SK-N-SH (cell line): Measurements from ENCODE around the gene FAIM2. TPM values are rescaled to one million over a fixed set of nuclear protein-coding genes. Genes with fewer than 3 reads are reported as not detected.

Source experiments
- CTCF ChIA-PET: fragments of 300-600, 350-600 bp; formaldehyde crosslinking; extraction: SDS; loops from one replicate; lab custom pipeline; 2021; lab: Yijun Ruan, JAX
- POLR2A ChIA-PET: fragments of 350-600 bp; sonication (Branson Sonifier 250); formaldehyde crosslinking; extraction: SDS; loops from one replicate; lab custom pipeline; 2020; ENCODE audit warnings: antibody characterized with exemption, inconsistent platforms; lab: Yijun Ruan, JAX
- DNase-seq: peaks from one replicate; pipeline ENCODE4 v3.0.0; 2012
- H2AFZ ChIP-seq: fragments of 200-600 bp; sonication (generic); 2 replicates; pipeline ENCODE4 v1.8.1; 2016; ENCODE audit warnings: antibody characterized with exemption, mild to moderate bottlenecking, low read depth
- H3F3A ChIP-seq: fragments of 200-600 bp; sonication (generic); replicated peaks from 2 replicates; pipeline ENCODE3; 2016; ENCODE audit warnings: antibody characterized with exemption, mild to moderate bottlenecking; ENCODE audit not compliant: insufficient read depth
- H3K27ac ChIP-seq, 2 experiments: fragments of 200-500 bp in 1 of 2; fragments of 200-600 bp in 1 of 2; sonication (Bioruptor generic) in 1 of 2; sonication (generic), shearing (Covaris generic) in 1 of 2; 2 replicates each; pipeline versions ENCODE4 v1.5.1 to v1.6.1; 2014 to 2016; ENCODE audit warnings: low read depth in 2 of 2, inconsistent platforms in 1 of 2, low read length in 1 of 2, mild to moderate bottlenecking in 1 of 2, mixed read lengths in 1 of 2
- H3K27me3 ChIP-seq: fragments of 200-600 bp; sonication (generic), shearing (Covaris generic); 2 replicates; pipeline ENCODE4 v1.6.1; 2016; ENCODE audit warnings: mixed run types; ENCODE audit not compliant: insufficient read depth
- H3K36me3 ChIP-seq, 2 experiments: fragments of 200-500 bp in 1 of 2; fragments of 200-600 bp in 1 of 2; sonication (Bioruptor generic) in 1 of 2; sonication (generic) in 1 of 2; replicated peaks in 1 of 2; 2 replicates each; pipeline versions ENCODE3 to v1.5.1; 2014 to 2016; ENCODE audit warnings: low read length in 1 of 2, mild to moderate bottlenecking in 1 of 2; ENCODE audit not compliant: insufficient read depth in 2 of 2, control insufficient read depth in 1 of 2
- H3K4me1 ChIP-seq, 2 experiments: fragments of 200-500 bp in 1 of 2; fragments of 200-600 bp in 1 of 2; sonication (Bioruptor generic) in 1 of 2; sonication (generic), shearing (Covaris generic) in 1 of 2; 2 replicates each; pipeline versions ENCODE4 v1.5.1 to v1.6.1; 2014 to 2016; ENCODE audit warnings: low read depth in 1 of 2, low read length in 1 of 2, mixed run types in 1 of 2; ENCODE audit not compliant: insufficient read depth in 2 of 2, control insufficient read depth in 1 of 2
- H3K4me2 ChIP-seq: fragments of 200-600 bp; sonication (generic), shearing (Covaris generic); 2 replicates; pipeline ENCODE4 v1.6.1; 2017; ENCODE audit warnings: mixed run types
- H3K4me3 ChIP-seq, 2 experiments: fragments of 200-500 bp in 1 of 2; fragments of 200-600 bp in 1 of 2; sonication (Bioruptor generic) in 1 of 2; sonication (generic), shearing (Covaris generic) in 1 of 2; 2 replicates each; pipeline versions ENCODE4 v1.5.1 to v1.8.1; 2014 to 2016; ENCODE audit warnings: low read depth in 2 of 2, inconsistent platforms in 1 of 2, low read length in 1 of 2, mild to moderate bottlenecking in 1 of 2, mixed read lengths in 1 of 2, moderate library complexity in 1 of 2
- H3K79me2 ChIP-seq: fragments of 200-600 bp; sonication (generic); 2 replicates; pipeline ENCODE4 v1.8.1; 2017; ENCODE audit warnings: mild to moderate bottlenecking; ENCODE audit not compliant: insufficient read depth
- H3K9ac ChIP-seq: fragments of 200-600 bp; sonication (generic); 2 replicates; pipeline ENCODE4 v1.6.1; 2017; ENCODE audit warnings: mixed run types
- H3K9me2 ChIP-seq: fragments of 200-600 bp; sonication (generic); 2 replicates; pipeline ENCODE4 v1.6.1; 2017; ENCODE audit warnings: mixed run types
- H3K9me3 ChIP-seq: fragments of 200-600 bp; sonication (generic); 2 replicates; pipeline ENCODE4 v1.6.1; 2017; ENCODE audit warnings: mixed run types, mild to moderate bottlenecking, moderate library complexity
- H4K20me1 ChIP-seq: fragments of 200-600 bp; sonication (generic); 2 replicates; pipeline ENCODE4 v1.6.1; 2017; ENCODE audit warnings: mild to moderate bottlenecking, mixed run types; ENCODE audit not compliant: insufficient read depth
- EP300 ChIP-seq, 2 experiments: IDR thresholded peaks; 2 replicates each; pipeline versions ENCODE4 v1.4.0 to v1.6.1; 2012; ENCODE audit warnings: borderline replicate concordance in 1 of 2, low read depth in 1 of 2, low read length in 1 of 2
- EZH2phosphoT487 ChIP-seq: fragments of 200-600 bp; sonication (generic); IDR thresholded peaks from 2 replicates; pipeline ENCODE4 v1.6.1; 2017; ENCODE audit warnings: low read depth, mixed run types, mild to moderate bottlenecking, antibody characterized with exemption, moderate library complexity, borderline replicate concordance
- FOSL2 ChIP-seq: IDR thresholded peaks from 2 replicates; pipeline ENCODE4 v1.4.0; 2012; ENCODE audit warnings: low read depth, mild to moderate bottlenecking, moderate library complexity, borderline replicate concordance
- FOXJ3 ChIP-seq: sonication (generic); formaldehyde crosslinking; IDR thresholded peaks from 2 replicates; pipeline ENCODE4 v1.5.1; 2020; ENCODE audit warnings: mild to moderate bottlenecking, missing genetic modification reagents
- FOXM1 ChIP-seq: IDR thresholded peaks from 2 replicates; pipeline ENCODE4 v1.4.0; 2012; ENCODE audit warnings: low read depth, mild to moderate bottlenecking
- GABPA ChIP-seq: IDR thresholded peaks from 2 replicates; pipeline ENCODE4 v1.4.0; 2012; ENCODE audit warnings: low read depth, mild to moderate bottlenecking
- GATA2 ChIP-seq: sonication (generic); formaldehyde crosslinking; IDR thresholded peaks from 2 replicates; pipeline ENCODE4 v1.5.0; 2020; ENCODE audit warnings: mild to moderate bottlenecking, missing genetic modification reagents
- MXI1 ChIP-seq: IDR thresholded peaks from 2 replicates; pipeline ENCODE4 v1.6.1; 2012; ENCODE audit warnings: mild to moderate bottlenecking, low read depth, low read length, improper control_type of control experiment
- NFIC ChIP-seq: IDR thresholded peaks from 2 replicates; pipeline ENCODE4 v1.4.0; 2012; ENCODE audit warnings: borderline replicate concordance
- NRF1 ChIP-seq: IDR thresholded peaks from 2 replicates; pipeline ENCODE4 v1.6.1; 2012; ENCODE audit warnings: low read depth, mild to moderate bottlenecking, low read length
- POLR2AphosphoS5 ChIP-seq: IDR thresholded peaks from 2 replicates; pipeline ENCODE4 v1.6.1; 2012; ENCODE audit warnings: low read depth, low read length
- RXRA ChIP-seq: IDR thresholded peaks from 2 replicates; pipeline ENCODE4 v1.4.0; 2012; ENCODE audit warnings: low read depth, mild to moderate bottlenecking, borderline replicate concordance
- SIN3A ChIP-seq: IDR thresholded peaks from 2 replicates; pipeline ENCODE4 v1.6.1; 2012; ENCODE audit warnings: low read depth, mild to moderate bottlenecking, low read length, moderate library complexity, borderline replicate concordance
- SMC3 ChIP-seq: IDR thresholded peaks from 2 replicates; pipeline ENCODE4 v1.6.1; 2012; ENCODE audit warnings: low read depth, low read length, improper control_type of control experiment
- TCF12 ChIP-seq: IDR thresholded peaks from 2 replicates; pipeline ENCODE4 v1.4.0; 2012
- TEAD4 ChIP-seq: IDR thresholded peaks from 2 replicates; pipeline ENCODE4 v1.4.0; 2012; ENCODE audit warnings: mild to moderate bottlenecking, borderline replicate concordance; ENCODE audit not compliant: insufficient read depth
- WGBS: methylation state at CpG from one replicate; pipeline ENCODE4 v1.1.6; 2017; ENCODE audit warnings: low lambda C conversion rate; 5-methylcytosine and 5-hydroxymethylcytosine counted together
- polyA plus RNA-seq, 3 experiments: library from polyadenylated mRNA; depleted of rRNA; stranded (reverse); fragments of >200 nt; gene quantifications; 2 replicates each; pipeline ENCODE4 v1.2.3, GENCODE V29; 2012
- TF ChIP-seq, protein P1 (sequence below): IDR thresholded peaks from 2 replicates; pipeline ENCODE4; 2012
- TF ChIP-seq, protein P2 (sequence below): IDR thresholded peaks from 2 replicates; pipeline ENCODE4 v1.4.0; 2012; ENCODE audit warnings: low read depth, borderline replicate concordance
- TF ChIP-seq, protein P3 (sequence below): fragments of 200-600 bp; sonication (generic); IDR thresholded peaks from 2 replicates; pipeline ENCODE4 v1.6.1; 2017; ENCODE audit warnings: antibody characterized with exemption, mild to moderate bottlenecking, moderate library complexity

Gene FAIM2
- polyA plus RNA-seq, 1 of the 3 experiments (the other 2 are of a cell fraction), result 11.3 TPM

DNA sequence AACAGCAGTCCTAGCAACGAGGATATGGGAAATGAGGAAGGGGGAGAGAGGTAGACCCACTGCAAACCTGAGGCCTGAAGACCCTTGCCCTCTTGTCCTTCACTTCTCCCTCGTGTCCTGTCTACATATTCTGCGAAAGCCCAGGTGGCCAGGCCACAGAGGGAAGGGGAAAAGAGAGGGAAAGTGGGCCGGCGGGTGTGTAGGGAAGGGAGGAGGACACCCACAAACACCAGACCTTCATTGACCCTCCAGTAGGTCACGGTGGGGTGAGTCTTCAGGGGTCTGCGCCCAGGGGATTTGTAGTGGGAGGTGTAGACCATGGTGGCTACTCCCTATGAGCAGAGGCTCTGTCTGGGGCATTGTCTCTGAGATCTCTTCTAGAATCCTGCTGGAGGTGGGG, 3.8 kb downstream of the FAIM2 start:
- WGBS, result 83% methylated on average over 7 of the region's 7 CpGs
- CTCF ChIA-PET, result interaction anchor here (0.7 kb wide), 1 partner anchor 33 kb away, joined by 4 read pairs; no protein-coding TSS in a partner anchor

DNA sequence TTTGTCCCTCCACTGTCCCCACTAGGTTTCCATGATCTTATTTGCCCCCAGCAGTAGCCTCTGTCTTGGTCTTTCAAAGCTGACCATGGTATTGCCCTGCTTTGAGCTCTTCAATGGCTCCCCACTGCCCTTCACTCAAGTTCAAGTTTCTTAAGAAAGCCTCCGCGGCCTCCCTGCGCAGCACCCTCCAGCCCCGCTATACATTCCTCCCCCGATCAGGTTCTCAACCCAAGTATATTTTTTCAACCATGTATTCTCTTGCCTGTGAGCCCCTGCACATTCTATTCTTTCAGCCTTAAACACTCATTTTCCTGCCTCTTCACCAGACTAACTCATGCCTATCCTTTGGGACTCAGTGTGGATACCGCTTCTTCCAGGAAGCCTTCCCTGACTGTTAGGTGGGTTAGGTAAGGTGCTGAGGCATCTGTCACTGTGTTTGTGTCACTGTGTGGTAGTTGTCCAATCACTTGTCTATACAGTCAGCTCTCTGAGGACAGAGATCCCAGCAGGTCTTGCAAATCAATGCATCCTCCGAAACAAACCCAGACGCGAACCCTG, 4.3 kb downstream of the FAIM2 start:
- H3K4me3 ChIP-seq, result no peak overlapping the region
- H3K79me2 ChIP-seq, result no peaks in the 10 kb centered on the region
- no peak overlapping the region for H3K9ac ChIP-seq
- H2AFZ ChIP-seq, result no peak overlapping the region
- no peaks in the 10 kb centered on the region for H4K20me1 ChIP-seq
- H3K9me3 ChIP-seq, result no peaks in the 10 kb centered on the region
- POLR2A ChIA-PET, result no interaction called here
- no peaks in the 10 kb centered on the region for H3K36me3 ChIP-seq
- H3K27ac ChIP-seq, result no peak overlapping the region
- DNase-seq, result no peak
- H3K9me2 ChIP-seq, result no peaks in the 10 kb centered on the region
- peaks cover 0 to 20% of the 10 kb centered on the region in 2 experiments; a peak in 1 of 4 replicates for H3K4me1 ChIP-seq
- WGBS, result 98% methylated on average over 6 of the region's 9 CpGs
- no peak overlapping the region for H3K4me2 ChIP-seq
- CTCF ChIA-PET, result interaction anchor here (0.7 kb wide), 1 partner anchor 32 kb away, joined by 4 read pairs; no protein-coding TSS in a partner anchor
- no peaks in the 10 kb centered on the region for H3K27me3 ChIP-seq
- H3F3A ChIP-seq, result no peaks in the 10 kb centered on the region
- TF ChIP-seq FOXJ3 (no peak), NRF1 (no peak), EZH2phosphoT487 (no peak), MXI1 (no peak), NFIC (no peak), EP300 (IDR thresholded peaks at IDR 0.05; ENCODE audit: borderline replicate concordance in 1 of 2, low read depth in 1 of 2, low read length in 1 of 2) (no peak), FOSL2 (no peak), RXRA (no peak), SIN3A (no peak), TEAD4 (no peak), GATA2 (CRISPR knock-in tag) (no peak), SMC3 (no peak)
- TF ChIP-seq, protein P1, sequence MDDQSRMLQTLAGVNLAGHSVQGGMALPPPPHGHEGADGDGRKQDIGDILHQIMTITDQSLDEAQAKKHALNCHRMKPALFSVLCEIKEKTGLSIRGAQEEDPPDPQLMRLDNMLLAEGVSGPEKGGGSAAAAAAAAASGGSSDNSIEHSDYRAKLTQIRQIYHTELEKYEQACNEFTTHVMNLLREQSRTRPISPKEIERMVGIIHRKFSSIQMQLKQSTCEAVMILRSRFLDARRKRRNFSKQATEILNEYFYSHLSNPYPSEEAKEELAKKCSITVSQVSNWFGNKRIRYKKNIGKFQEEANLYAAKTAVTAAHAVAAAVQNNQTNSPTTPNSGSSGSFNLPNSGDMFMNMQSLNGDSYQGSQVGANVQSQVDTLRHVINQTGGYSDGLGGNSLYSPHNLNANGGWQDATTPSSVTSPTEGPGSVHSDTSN, result no peak
- TF ChIP-seq, protein P2, sequence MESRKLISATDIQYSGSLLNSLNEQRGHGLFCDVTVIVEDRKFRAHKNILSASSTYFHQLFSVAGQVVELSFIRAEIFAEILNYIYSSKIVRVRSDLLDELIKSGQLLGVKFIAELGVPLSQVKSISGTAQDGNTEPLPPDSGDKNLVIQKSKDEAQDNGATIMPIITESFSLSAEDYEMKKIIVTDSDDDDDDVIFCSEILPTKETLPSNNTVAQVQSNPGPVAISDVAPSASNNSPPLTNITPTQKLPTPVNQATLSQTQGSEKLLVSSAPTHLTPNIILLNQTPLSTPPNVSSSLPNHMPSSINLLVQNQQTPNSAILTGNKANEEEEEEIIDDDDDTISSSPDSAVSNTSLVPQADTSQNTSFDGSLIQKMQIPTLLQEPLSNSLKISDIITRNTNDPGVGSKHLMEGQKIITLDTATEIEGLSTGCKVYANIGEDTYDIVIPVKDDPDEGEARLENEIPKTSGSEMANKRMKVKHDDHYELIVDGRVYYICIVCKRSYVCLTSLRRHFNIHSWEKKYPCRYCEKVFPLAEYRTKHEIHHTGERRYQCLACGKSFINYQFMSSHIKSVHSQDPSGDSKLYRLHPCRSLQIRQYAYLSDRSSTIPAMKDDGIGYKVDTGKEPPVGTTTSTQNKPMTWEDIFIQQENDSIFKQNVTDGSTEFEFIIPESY, result no peak

More for the DNA sequence above, 3.8 kb downstream of the FAIM2 start:
- Histone ChIP-seq H3K27ac (no peak overlapping the region), H3K9me2 (no peaks in the 10 kb centered on the region), H3K9me3 (no peaks in the 10 kb centered on the region), H3K9ac (no peak overlapping the region), H3K4me2 (no peak overlapping the region), H3K36me3 (no peaks in the 10 kb centered on the region), H2AFZ (no peak overlapping the region), H4K20me1 (no peaks in the 10 kb centered on the region), H3K4me3 (no peak overlapping the region), H3K79me2 (no peaks in the 10 kb centered on the region), H3F3A (no peaks in the 10 kb centered on the region), H3K4me1 (peaks cover 0 to 22% of the 10 kb centered on the region in 2 experiments; a peak in 1 of 4 replicates), H3K27me3 (no peaks in the 10 kb centered on the region)
- TF ChIP-seq EZH2phosphoT487 (no peak), EP300 (IDR thresholded peaks at IDR 0.05; ENCODE audit: borderline replicate concordance in 1 of 2, low read depth in 1 of 2, low read length in 1 of 2) (no peak), FOXM1 (no peak), TCF12 (no peak), GABPA (no peak), NRF1 (no peak), NFIC (no peak), POLR2AphosphoS5 (no peak), TEAD4 (no peak)
- TF ChIP-seq, protein P3, sequence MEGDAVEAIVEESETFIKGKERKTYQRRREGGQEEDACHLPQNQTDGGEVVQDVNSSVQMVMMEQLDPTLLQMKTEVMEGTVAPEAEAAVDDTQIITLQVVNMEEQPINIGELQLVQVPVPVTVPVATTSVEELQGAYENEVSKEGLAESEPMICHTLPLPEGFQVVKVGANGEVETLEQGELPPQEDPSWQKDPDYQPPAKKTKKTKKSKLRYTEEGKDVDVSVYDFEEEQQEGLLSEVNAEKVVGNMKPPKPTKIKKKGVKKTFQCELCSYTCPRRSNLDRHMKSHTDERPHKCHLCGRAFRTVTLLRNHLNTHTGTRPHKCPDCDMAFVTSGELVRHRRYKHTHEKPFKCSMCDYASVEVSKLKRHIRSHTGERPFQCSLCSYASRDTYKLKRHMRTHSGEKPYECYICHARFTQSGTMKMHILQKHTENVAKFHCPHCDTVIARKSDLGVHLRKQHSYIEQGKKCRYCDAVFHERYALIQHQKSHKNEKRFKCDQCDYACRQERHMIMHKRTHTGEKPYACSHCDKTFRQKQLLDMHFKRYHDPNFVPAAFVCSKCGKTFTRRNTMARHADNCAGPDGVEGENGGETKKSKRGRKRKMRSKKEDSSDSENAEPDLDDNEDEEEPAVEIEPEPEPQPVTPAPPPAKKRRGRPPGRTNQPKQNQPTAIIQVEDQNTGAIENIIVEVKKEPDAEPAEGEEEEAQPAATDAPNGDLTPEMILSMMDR, result no peak
- TF ChIP-seq, protein P1, result no peak
- POLR2A ChIA-PET, result no interaction called here
- no peak for DNase-seq
